CD8-positive, alpha-beta memory T cell (primary cell): ENCODE data around the gene PTP4A2. TPM values are rescaled to one million over a fixed set of nuclear protein-coding genes. Genes with fewer than 3 reads are reported as not detected.
A peak's percentile ranks its signal among the peaks of the same experiment; 100 is the strongest.

Source experiments
- CTCF ChIA-PET: fragments of 350-600 bp; sonication (Branson Sonifier 250); formaldehyde crosslinking; loops from one replicate; lab custom pipeline; 2021; ENCODE audit warnings: antibody characterized with exemption; lab: Charles Lee
- POLR2A ChIA-PET: fragments of 350-600 bp; sonication (Branson Sonifier 250); formaldehyde crosslinking; loops from one replicate; lab custom pipeline; 2021; ENCODE audit warnings: antibody characterized with exemption; lab: Charles Lee
- DNase-seq, 5 donors: peaks; one replicate each; pipeline versions ENCODE4 v3.0.0 to v3.0.0-alpha.2; 2020 to 2022; ENCODE audit warnings: mixed read lengths in 1 of 5
- H3K27ac ChIP-seq: one replicate; pipeline ENCODE4 v1.7.0; 2013; ENCODE audit warnings: low read depth, mild to moderate bottlenecking, low read length, moderate library complexity
- H3K27me3 ChIP-seq: 2 replicates; pipeline ENCODE4 v1.7.0; 2013; ENCODE audit warnings: low read length, mild to moderate bottlenecking; ENCODE audit not compliant: insufficient read depth, poor library complexity, severe bottlenecking
- H3K36me3 ChIP-seq: 2 replicates; pipeline ENCODE4 v1.7.0; 2013; ENCODE audit warnings: mild to moderate bottlenecking, low read length, moderate library complexity; ENCODE audit not compliant: insufficient read depth
- H3K4me1 ChIP-seq: 2 replicates; pipeline ENCODE4 v1.7.0; 2013; ENCODE audit warnings: mild to moderate bottlenecking, low read length, moderate library complexity; ENCODE audit not compliant: insufficient read depth
- H3K4me3 ChIP-seq: 2 replicates; pipeline ENCODE4 v1.7.0; 2013; ENCODE audit warnings: mild to moderate bottlenecking, low read length
- H3K9me3 ChIP-seq: 2 replicates; pipeline ENCODE4 v1.7.0; 2013; ENCODE audit warnings: mild to moderate bottlenecking, low read length
- H3K27ac Mint-ChIP-seq, 8 donors: one replicate each; pipeline ENCODE4 v1.8.0; 2020 to 2021; ENCODE audit warnings: mixed read lengths in 8 of 8, mild to moderate bottlenecking in 6 of 8, inconsistent platforms in 3 of 8, moderate library complexity in 3 of 8
- H3K27me3 Mint-ChIP-seq, 2 donors: one replicate each; pipeline ENCODE4 v1.8.0; 2020 to 2021; ENCODE audit warnings: mixed read lengths in 2 of 2, mild to moderate bottlenecking in 1 of 2, moderate library complexity in 1 of 2
- H3K36me3 Mint-ChIP-seq, 3 donors: one replicate each; pipeline ENCODE4 v1.8.0; 2020 to 2021; ENCODE audit warnings: mixed read lengths in 3 of 3, inconsistent platforms in 1 of 3, mild to moderate bottlenecking in 1 of 3
- H3K4me1 Mint-ChIP-seq, 3 donors: one replicate each; pipeline ENCODE4 v1.8.0; 2020 to 2021; ENCODE audit warnings: mixed read lengths in 3 of 3, inconsistent platforms in 1 of 3, mild to moderate bottlenecking in 1 of 3
- H3K4me3 Mint-ChIP-seq, 7 donors: one replicate each; pipeline ENCODE4 v1.8.0; 2020 to 2021; ENCODE audit warnings: mixed read lengths in 7 of 7, mild to moderate bottlenecking in 6 of 7, moderate library complexity in 4 of 7, inconsistent platforms in 2 of 7
- H3K9me3 Mint-ChIP-seq, 5 donors: one replicate each; pipeline ENCODE4 v1.8.0; 2020 to 2022; ENCODE audit warnings: mixed read lengths in 5 of 5, mild to moderate bottlenecking in 3 of 5, moderate library complexity in 2 of 5, inconsistent platforms in 1 of 5
- polyA plus RNA-seq: library from polyadenylated mRNA; unstranded; fragments of 300-500 nt; fragmentation: Illumina TruSeq; gene quantifications from one replicate; pipeline ENCODE4 v1.2.3, GENCODE V29; 2021
- total RNA-seq, 2 experiments: library from RNA; stranded (reverse); gene quantifications; one replicate each; pipeline ENCODE4 v1.2.3, GENCODE V29; 2021

PTP4A2 gene
- total and polyA plus RNA-seq, 3 experiments from 2014 or later, result 339 to 598 (median 368) TPM

DNA sequence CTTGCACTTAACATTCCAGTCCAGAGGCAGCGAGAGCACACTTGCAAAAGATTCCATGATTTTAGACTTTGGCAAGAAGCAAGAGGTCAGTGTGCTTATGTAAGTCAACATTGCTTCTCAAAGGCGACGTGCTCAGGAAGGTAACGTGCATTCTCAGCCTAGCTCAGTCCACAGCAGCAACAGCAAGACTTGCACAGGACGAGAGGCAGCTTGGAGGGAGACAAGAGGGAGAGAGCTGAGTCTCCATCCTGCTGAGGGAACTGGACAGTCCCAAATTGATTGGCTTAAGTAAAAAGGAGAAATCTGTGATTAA is 56.5 kb downstream of the PTP4A2 start:
- H3K36me3 ChIP-seq, result no peaks in the 10 kb centered on the region
- no peaks in the 10 kb centered on the region for H3K9me3 ChIP-seq
- no peaks in the 10 kb centered on the region for H3K36me3 Mint-ChIP-seq
- H3K4me1 ChIP-seq, result peaks cover 6% of the 10 kb centered on the region
- ChIA-PET POLR2A (no interaction called here), CTCF (no interaction called here)
- no peaks in the 10 kb centered on the region for H3K27me3 ChIP-seq
- no peak overlapping the region for H3K27ac ChIP-seq
- no peaks in the 10 kb centered on the region for H3K9me3 Mint-ChIP-seq
- H3K27me3 Mint-ChIP-seq, result peaks cover 0 to 1% of the 10 kb centered on the region in 2 donors
- peak overlapping the region in 1 of 8 donors; percentile 47 for H3K27ac Mint-ChIP-seq
- H3K4me1 Mint-ChIP-seq, result peaks cover 10 to 17% (median 11%) of the 10 kb centered on the region in 3 donors
- no peak for DNase-seq
- H3K4me3 ChIP-seq, result no peak overlapping the region
- H3K4me3 Mint-ChIP-seq, result no peak overlapping the region

GRCh38 chr1:31880957-31881687 is 57.0 kb downstream of the PTP4A2 start:
- no peaks in the 10 kb centered on the region for H3K9me3 ChIP-seq
- H3K36me3 ChIP-seq, result no peaks in the 10 kb centered on the region
- Mint-ChIP-seq H3K36me3 (no peaks in the 10 kb centered on the region), H3K9me3 (no peaks in the 10 kb centered on the region), H3K4me1 (peaks cover 13 to 22% (median 14%) of the 10 kb centered on the region in 3 donors), H3K4me3 (no peak overlapping the region), H3K27ac (no peak overlapping the region), H3K27me3 (peaks cover 0 to 1% of the 10 kb centered on the region in 2 donors)
- CTCF ChIA-PET, result no interaction called here
- H3K27me3 ChIP-seq, result no peaks in the 10 kb centered on the region
- POLR2A ChIA-PET, result no interaction called here
- DNase-seq, result no peak
- H3K27ac ChIP-seq, result no peak overlapping the region
- peaks cover 6% of the 10 kb centered on the region for H3K4me1 ChIP-seq
- H3K4me3 ChIP-seq, result no peak overlapping the region

GRCh38 chr1:31879981-31880608 is 58.1 kb downstream of the PTP4A2 start:
- H3K27me3 Mint-ChIP-seq, result peaks cover 0 to 1% of the 10 kb centered on the region in 2 donors
- Histone ChIP-seq H3K9me3 (no peaks in the 10 kb centered on the region), H3K27me3 (no peaks in the 10 kb centered on the region), H3K4me3 (no peak overlapping the region), H3K4me1 (peaks cover 6% of the 10 kb centered on the region), H3K36me3 (no peaks in the 10 kb centered on the region), H3K27ac (no peak overlapping the region)
- peak overlapping the region in 3 of 8 donors; percentile 47 to 70 (median 64) for H3K27ac Mint-ChIP-seq
- H3K9me3 Mint-ChIP-seq, result no peaks in the 10 kb centered on the region
- no peak for DNase-seq
- CTCF ChIA-PET, result no interaction called here
- H3K36me3 Mint-ChIP-seq, result no peaks in the 10 kb centered on the region
- POLR2A ChIA-PET, result no interaction called here
- peak overlapping the region in 2 of 7 donors; percentile 15 to 52 for H3K4me3 Mint-ChIP-seq
- peaks cover 13 to 26% (median 14%) of the 10 kb centered on the region in 3 donors for H3K4me1 Mint-ChIP-seq

GRCh38 chr1:31878058-31878457 is 60.1 kb downstream of the PTP4A2 start:
- peaks cover 14% of the 10 kb centered on the region for H3K4me1 ChIP-seq
- H3K9me3 ChIP-seq, result no peaks in the 10 kb centered on the region
- Mint-ChIP-seq H3K27ac (peak overlapping the region in 1 of 8 donors; percentile 32), H3K9me3 (peaks cover 0 to 2% (median 0%) of the 10 kb centered on the region in 5 donors), H3K4me3 (no peak overlapping the region), H3K36me3 (peaks cover 0 to 1% (median 1%) of the 10 kb centered on the region in 3 donors), H3K27me3 (peaks cover 0 to 1% of the 10 kb centered on the region in 2 donors), H3K4me1 (peaks cover 18 to 31% (median 20%) of the 10 kb centered on the region in 3 donors)
- no peak for DNase-seq
- no peaks in the 10 kb centered on the region for H3K27me3 ChIP-seq
- H3K27ac ChIP-seq, result no peak overlapping the region
- H3K4me3 ChIP-seq, result no peak overlapping the region
- no peaks in the 10 kb centered on the region for H3K36me3 ChIP-seq
- ChIA-PET CTCF (interaction anchor here (1.0 to 2.3 kb wide), 2 partner anchors 45 to 86 kb away, joined by 3 to 7 read pairs; no protein-coding TSS in a partner anchor), POLR2A (interaction anchor here (0.8 kb wide), 1 partner anchor 25 kb away, joined by 3 read pairs; no protein-coding TSS in a partner anchor)

DNA sequence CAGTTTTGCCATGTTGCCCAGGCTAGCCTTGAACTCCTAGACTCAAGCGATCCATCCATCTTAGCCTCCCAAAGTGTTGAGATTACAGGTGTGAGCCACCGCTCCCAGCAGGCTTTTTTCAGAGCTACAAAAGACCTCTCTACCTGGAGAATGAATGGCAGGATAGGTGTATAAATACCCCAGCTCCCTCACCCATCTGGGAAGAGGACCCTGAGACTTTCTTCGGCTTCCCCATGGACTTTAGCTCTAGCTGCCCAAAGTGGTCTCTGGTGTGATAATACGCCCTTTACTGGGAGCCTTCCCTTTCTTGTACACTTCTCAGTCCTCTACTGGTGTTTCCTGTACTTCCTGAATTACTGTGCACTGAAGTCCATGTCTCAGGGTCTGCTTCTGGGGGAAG is 60.6 kb downstream of the PTP4A2 start:
- ChIA-PET CTCF (interaction anchor here (1.0 to 2.3 kb wide), 2 partner anchors 45 to 86 kb away, joined by 3 to 7 read pairs; no protein-coding TSS in a partner anchor), POLR2A (no interaction called here)
- peaks cover 0 to 4% (median 0%) of the 10 kb centered on the region in 5 donors for H3K9me3 Mint-ChIP-seq
- Histone ChIP-seq H3K36me3 (no peaks in the 10 kb centered on the region), H3K9me3 (no peaks in the 10 kb centered on the region), H3K27ac (no peak overlapping the region), H3K4me1 (peaks cover 19% of the 10 kb centered on the region), H3K4me3 (no peak overlapping the region), H3K27me3 (no peaks in the 10 kb centered on the region)
- no peak for DNase-seq
- peaks cover 0 to 3% (median 1%) of the 10 kb centered on the region in 3 donors for H3K36me3 Mint-ChIP-seq
- H3K4me3 Mint-ChIP-seq, result no peak overlapping the region
- peaks cover 23 to 36% (median 25%) of the 10 kb centered on the region in 3 donors for H3K4me1 Mint-ChIP-seq
- no peak overlapping the region for H3K27ac Mint-ChIP-seq
- no peaks in the 10 kb centered on the region for H3K27me3 Mint-ChIP-seq

- H3K36me3 Mint-ChIP-seq, result peaks cover 0 to 4% (median 3%) of the 10 kb centered on the region in 3 donors
- ChIA-PET CTCF (no interaction called here), POLR2A (no interaction called here)
- H3K27ac Mint-ChIP-seq, result no peak overlapping the region
- no peaks in the 10 kb centered on the region for H3K27me3 ChIP-seq
- no peak overlapping the region for H3K4me3 Mint-ChIP-seq
- H3K36me3 ChIP-seq, result no peaks in the 10 kb centered on the region
- peaks cover 19% of the 10 kb centered on the region for H3K4me1 ChIP-seq
- no peak for DNase-seq
- H3K9me3 Mint-ChIP-seq, result peaks cover 0 to 4% (median 0%) of the 10 kb centered on the region in 5 donors
- H3K27ac ChIP-seq, result no peak overlapping the region
- peaks cover 23 to 43% (median 37%) of the 10 kb centered on the region in 3 donors for H3K4me1 Mint-ChIP-seq
- no peaks in the 10 kb centered on the region for H3K27me3 Mint-ChIP-seq
- H3K9me3 ChIP-seq, result no peaks in the 10 kb centered on the region
- no peak overlapping the region for H3K4me3 ChIP-seq
Observed at GRCh38 chr1:31875636-31876236, 62.4 kb downstream of the PTP4A2 start.

DNA sequence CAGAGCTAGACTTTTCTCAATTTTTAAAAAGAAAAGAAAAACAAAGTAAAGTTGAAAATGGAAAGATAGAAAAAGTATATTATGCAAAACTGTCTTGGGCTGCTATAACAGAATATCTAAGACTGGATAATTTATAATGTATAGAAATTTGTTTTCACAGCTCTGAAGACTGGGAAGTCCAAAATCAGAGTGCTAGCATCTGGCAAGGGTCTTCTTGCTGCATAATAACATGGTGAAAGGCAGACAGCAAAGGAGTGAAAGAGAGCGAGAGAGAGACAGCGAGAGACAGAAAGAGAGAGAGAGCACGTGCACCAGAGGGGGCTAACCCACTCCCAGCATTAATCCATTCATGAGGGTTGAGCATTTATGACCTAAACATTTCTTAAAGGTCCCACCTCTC is 63.2 kb downstream of the PTP4A2 start:
- H3K36me3 Mint-ChIP-seq, result peaks cover 0 to 4% (median 3%) of the 10 kb centered on the region in 3 donors
- H3K27ac Mint-ChIP-seq, result no peak overlapping the region
- DNase-seq, result no peak
- Histone ChIP-seq H3K27me3 (no peaks in the 10 kb centered on the region), H3K9me3 (no peaks in the 10 kb centered on the region), H3K4me3 (no peak overlapping the region), H3K36me3 (no peaks in the 10 kb centered on the region), H3K4me1 (peaks cover 14% of the 10 kb centered on the region), H3K27ac (no peak overlapping the region)
- peaks cover 0 to 4% (median 0%) of the 10 kb centered on the region in 5 donors for H3K9me3 Mint-ChIP-seq
- H3K4me1 Mint-ChIP-seq, result peaks cover 19 to 36% (median 32%) of the 10 kb centered on the region in 3 donors
- H3K4me3 Mint-ChIP-seq, result no peak overlapping the region
- H3K27me3 Mint-ChIP-seq, result no peaks in the 10 kb centered on the region
- POLR2A ChIA-PET, result no interaction called here
- CTCF ChIA-PET, result no interaction called here
